DMS114 treated with DMSO at 0.1 percent for 48 hours (cell line): Measurements from ENCODE around the gene DNAJC21.
A peak's percentile ranks its signal among the peaks of the same experiment; 100 is the strongest.
"Not testable (repeated sequence)": the region's sequence is repeated elsewhere in the genome, so short reads cannot be mapped to it uniquely, and the experiment has no call there.

Experiments
- DNase-seq: peaks from one replicate; lab custom pipeline; 2025; ENCODE audit not compliant: unreplicated experiment; lab: John Stamatoyannopoulos, UW

Gene DNAJC21

DNA sequence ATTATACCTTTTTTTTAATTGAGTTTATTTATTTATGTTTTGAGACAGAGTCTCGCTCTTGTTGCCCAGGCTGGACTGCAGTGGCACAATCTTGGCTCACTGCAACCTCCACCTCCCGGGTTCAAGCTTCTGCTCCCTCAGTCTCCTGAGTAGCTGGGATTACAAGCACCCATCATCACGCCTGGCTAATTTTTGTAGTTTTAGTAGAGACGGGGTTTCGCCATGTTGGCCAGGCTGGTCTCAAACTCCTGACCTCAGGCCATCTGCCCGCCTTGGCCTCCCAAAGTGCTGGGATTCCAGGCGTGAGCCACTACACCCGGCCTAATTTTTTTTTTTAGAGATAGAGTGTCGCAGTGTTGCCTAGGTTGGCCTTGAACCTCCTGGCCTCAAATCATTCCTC, 6.1 kb upstream of the DNAJC21 start:
- DNase-seq = not testable (repeated sequence)

DNA sequence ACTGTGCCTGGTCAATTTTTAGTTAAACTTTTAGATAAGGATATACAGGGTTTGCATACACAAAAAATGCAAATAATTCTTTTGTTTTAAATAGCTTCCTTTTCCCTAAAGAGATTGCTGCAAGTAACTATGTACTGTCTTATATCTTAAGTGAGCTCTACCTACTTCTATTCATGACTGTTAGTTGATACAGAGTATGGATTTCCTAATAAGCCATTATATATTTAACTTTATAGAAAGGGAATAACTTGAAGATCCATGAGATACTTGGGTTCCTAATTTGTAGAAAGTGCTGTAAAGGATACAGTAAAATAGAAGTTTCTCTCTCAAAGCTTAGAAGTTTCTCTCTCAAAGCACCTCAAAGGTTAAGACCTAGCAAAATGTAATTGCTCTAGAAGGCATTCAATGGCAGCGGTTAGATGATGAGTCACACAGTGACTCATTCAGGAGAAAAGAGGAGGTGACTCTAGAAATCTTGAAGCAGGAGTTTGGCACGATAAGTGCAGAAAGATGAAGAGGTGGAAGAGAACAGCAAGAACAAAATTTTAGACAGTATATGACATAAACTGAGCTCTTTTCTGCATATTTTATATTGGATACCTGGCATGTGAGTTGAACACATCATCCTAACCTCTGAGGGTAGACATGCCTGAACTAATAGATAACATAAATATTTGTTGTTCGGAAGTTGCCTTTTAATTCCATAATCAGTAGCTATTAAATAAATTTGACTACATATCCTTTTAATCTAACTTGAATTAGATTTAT, 5.5 kb upstream of the DNAJC21 start:
- DNase-seq = no peak

DNA sequence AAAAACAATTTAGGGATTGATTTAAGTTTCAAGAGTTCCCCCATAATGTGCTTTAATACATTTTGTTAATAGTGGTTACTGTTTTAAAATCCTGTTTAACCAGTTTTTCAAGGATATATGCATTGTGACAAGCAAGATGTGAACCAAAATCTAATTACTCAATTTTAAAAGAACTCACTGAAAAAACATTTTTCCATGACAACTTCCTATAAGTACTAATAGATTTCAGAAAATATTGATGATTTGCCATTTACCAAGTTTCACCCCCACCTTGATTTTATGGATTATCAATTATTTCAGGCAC, 4.9 kb upstream of the DNAJC21 start:
- no peak for DNase-seq

DNA sequence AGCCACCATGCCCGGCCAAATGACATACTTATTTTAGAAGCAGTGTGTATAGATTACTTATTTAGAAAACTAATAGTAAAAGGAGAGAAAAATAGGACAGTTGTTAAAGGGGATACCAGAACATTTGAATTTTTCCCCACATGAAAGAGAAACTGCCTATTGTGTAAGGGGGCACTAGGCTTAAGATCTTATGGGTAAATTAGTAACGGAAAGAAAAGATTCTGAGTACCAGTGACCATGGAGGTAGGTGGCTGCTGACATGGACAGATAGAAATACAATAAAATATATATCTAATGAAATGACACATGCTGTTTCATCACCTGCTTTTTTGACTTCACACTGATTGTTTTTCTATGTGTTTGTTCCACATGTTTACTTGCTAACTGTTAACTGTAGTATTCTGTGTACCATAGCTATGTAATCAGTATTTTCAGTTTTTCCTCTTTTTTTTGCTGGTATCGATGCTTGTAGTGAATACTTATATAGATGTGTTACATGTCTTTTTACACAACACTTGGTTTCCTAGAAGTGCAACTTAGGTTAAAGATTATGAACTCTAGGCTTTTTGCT, 3.0 kb upstream of the DNAJC21 start:
- no peak for DNase-seq

DNA sequence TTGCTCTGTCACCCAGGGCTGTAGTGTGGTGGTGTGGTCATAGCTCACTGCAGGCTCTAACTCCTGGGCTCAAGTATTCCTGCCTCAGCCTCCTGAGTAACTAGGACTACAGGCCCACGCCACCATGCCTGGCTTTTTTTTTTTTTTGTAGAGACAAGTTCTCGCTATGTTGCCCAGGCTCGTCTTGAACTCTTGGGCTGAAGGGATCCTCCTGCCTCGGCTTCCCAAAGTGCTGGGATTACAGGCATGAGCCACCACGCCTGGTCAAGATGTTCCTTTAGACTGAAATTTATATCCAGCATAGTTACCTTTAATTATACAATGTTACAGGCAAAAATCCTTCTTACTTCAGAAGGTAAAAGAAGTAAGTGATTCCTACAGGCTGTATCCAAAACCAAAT, 1.6 kb upstream of the DNAJC21 start:
- DNase-seq = no peak

DNA sequence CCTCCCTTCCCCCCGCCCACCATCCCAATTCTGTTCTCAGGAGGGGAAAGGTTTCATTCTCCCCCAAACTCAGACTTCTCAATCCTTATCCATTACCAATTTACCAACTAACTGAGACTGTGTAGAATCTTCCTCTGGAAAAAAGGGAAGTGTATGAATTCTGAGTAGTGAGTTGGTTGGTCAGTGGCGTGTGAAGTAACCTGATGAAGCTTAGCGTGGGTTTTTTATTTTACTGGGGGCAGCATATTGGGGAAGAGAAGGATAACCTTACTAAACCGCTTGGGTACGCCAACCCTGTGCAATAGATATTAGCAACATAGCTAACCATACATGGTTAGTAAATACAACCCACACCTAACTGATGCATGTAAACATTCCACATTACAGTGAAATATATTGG, 1.1 kb upstream of the DNAJC21 start:
- no peak for DNase-seq

DNA sequence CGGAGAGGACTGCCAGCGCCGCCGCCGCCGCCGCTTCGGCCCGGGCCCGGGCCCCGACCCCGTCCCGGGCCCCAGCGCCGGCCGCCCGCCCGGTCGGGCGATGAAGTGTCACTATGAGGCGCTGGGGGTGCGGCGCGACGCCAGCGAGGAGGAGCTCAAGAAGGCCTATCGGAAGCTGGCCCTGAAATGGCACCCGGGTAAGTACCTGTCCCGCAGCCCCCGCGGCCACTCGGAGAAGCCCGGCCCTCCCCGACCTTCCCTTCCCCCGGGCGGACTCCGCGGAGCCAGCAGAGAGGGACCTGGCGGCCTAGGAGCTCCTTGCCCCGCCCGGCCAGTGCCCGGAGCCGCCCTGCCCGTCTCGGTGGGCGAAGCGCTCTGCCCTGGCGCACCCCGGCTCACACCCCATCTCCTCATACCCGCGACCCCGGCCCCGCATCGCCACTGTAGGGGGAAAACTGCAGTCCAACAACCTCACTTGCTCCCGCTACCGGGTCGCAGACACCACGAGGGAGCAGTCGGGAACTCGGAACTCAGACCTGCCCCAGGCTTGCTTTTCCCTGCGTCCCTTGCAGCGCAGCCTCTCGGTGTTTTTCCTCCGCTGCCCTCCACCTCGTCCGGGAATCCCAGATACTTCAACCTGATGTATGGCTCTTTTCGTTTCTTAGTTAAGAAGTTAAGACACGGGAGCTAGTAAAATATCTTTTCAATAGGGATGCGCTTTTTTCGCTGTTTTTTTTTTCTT, 532 bp downstream of the DNAJC21 start:
- DNase-seq = no peak

DNA sequence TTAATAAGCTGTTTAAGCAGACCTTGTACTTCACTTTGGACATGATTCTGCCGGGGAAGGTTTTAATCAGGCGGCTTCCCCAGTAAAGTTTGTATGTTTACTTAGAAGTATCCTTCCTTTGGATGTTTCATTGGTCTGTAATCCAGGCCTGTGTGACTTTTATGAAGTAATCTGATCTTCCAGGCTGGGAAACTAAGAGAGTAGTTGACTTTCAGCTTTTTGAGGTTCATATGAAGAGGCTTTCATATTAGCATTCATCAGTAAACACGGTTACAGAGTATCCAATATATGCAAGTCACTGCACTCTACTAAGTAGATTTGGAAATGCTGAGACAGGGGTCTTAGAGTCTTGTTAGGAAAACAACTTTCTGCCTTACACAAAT, 1.1 kb downstream of the DNAJC21 start:
- DNase-seq = no peak

DNA sequence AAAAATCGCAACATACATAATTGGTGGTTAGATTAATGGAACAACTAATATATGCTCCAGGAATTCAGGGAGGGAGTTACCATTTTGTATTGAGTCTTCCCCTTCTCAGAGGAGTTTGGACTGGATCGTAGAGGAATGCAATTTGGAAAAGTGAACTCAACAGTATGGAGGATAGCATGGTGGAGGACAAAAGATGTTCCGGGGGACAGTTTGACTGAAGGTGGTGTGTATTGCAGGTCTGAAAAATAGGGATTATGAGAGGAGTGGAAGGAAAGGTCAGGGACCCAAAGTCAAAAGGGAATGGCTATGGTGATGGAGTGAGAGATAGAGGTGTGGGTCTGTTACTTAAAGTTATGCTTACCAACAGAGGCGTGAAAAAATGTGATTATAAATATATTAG, 1.5 kb downstream of the DNAJC21 start:
- no peak for DNase-seq

DNA sequence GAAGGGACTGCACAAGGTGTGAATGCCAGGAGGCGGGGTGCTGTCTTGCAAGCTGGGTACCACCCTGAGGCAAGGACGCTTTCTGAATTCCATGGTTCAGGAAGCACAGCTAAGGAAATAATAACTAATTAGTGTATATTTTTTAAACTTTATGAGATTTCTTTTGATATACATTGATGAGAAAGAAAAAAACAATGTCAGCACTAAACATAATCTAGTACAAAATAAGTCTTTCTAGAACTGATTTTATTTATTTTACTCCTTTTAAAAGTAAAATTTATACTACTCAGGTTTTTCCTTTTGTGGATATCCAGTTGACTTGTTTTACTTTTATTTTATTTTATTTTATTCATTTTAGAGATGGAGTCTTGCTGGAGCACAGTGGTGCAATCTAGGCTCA, 3.6 kb downstream of the DNAJC21 start:
- DNase-seq = no peak

DNA sequence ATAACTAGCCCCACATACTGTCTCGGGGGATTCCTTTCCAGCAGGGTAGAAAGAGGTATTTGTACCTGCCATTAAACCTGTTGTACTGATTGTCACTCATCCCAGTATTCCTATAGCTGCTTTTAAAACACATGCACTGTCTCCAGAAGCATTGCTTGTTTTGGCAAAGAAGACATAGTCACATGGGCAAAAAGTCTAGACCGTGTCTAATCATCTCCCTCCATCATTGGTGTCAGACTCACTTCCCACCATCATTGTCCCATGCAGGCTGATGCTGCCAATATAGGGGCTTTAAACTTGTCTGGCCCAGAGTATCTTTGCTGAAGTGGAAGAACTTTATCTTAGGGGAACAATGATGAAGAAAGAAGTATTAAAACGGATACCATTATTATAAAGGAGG, 12.6 kb downstream of the DNAJC21 start:
- no peak for DNase-seq

DNA sequence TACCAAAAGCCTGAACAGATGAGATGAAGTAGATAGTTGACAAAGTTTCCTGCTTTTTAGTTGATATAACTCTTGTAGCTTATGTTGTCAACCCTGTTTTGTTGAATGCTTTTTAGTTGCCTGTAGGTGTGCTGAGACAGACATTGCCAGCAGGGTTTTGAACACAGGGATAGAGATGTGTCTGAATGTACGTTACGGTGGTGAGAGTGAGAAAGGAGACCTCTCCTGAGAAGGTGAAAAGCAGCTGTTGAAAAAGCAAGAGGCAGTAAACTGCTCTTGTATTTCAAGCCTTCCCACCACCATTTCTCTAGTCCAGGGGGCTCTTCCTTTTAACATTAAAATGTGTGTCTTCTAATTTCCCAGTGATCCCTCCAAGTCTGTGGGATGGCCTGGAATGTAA, 14.7 kb downstream of the DNAJC21 start:
- no peak for DNase-seq

DNA sequence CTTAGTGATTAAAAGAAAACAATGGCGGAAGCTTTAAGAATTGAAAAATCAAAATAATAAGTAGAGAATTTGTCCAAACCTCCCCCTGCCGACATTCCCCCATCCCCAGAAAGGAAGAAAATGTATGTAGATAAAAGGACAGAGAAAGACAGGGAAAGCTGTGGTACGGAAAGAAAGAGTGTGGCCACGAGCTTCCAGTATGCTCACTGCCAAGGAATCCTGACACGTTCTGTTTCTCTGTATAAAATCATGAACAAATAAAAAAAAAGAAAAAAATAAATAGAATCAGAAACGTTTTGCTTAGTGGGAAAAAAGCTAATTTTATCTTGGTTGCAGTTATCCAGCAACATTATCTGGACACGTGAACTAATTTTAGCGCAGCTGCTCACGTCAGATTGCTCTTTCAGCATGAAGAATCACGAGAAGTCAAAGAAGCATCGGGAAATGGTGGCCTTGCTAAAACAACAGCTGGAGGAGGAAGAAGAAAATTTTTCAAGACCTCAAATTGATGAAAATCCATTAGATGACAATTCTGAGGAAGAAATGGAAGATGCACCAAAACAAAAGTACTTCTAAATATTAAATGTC, 15.2 kb downstream of the DNAJC21 start:
- no peak for DNase-seq

DNA sequence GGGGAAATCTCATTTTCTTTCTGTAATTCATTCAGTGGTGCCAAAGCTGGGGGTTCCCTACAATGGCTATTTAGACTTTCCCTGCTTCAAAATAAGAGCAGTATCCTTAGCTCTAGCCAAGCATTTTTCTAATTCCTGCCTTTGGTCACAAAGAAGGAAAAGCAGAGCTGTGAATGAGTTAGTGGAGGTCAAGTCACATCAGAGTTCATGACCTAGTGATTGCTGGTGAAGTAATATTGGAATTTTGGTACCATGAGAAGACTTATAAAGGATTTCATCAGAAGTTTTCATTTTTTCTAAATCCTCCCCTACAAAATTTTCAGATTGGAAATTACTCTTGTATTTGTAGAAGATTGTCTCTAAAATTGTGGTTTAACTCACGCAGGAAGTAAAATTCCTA, 28.0 kb downstream of the DNAJC21 start:
- no peak for DNase-seq

DNA sequence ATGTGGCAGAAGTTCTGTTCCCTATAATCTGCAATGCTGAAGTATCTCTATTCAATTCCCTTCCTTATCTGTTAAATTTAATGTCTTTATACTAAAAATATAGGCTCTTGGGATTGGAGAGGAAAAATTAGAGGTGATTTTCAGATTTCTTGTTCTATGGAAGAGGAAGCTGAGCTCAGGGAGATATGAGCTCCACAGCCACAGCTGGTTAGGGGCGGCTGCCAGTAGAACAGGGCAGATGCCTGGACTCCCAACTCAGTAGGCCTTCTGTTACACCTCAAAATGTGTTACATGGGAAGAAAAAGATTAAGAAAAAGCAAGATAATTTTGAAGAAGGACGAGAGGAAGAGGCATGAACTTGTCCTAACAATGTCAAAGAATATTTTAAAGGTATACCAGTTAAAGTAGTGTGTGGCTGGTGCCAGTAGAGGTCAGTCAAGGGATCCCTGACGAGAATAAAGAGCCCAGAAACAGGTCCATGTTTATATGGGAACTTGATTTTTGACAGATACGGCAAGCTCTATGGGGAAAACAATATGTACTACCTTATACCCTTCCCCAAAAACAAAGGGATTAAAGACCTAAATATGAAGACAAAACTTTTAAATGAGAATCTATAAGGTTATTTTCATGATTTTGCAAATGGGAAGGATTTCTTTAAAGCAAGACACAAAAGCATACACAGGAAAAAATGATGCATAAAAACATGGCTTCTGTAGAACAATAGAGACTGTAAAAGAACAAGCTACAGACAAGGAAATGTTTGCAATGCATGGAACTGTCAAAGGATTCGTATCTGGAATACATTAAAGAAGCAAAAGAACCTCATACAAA, 28.7 kb downstream of the DNAJC21 start:
- peak; percentile 31 for DNase-seq

DNA sequence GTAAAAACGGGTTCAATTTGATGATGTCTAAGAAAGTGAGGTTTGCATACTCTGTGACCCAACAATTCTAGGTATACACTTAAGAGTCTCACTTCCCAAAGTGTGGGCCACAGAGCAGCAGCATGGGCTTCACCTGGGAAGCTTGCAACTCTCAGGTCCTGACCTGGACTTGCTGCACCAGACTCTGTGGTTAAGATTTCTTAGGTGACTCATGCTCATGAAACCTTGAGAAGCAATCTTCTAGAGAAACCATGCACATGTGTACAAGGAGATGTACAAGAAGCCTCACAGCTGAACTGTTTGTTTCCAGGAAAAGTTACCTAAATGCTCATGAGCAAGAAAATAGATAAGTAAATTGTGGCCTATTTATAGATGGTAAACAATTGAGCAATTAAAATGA, 30.0 kb downstream of the DNAJC21 start:
- no peak for DNase-seq

DNA sequence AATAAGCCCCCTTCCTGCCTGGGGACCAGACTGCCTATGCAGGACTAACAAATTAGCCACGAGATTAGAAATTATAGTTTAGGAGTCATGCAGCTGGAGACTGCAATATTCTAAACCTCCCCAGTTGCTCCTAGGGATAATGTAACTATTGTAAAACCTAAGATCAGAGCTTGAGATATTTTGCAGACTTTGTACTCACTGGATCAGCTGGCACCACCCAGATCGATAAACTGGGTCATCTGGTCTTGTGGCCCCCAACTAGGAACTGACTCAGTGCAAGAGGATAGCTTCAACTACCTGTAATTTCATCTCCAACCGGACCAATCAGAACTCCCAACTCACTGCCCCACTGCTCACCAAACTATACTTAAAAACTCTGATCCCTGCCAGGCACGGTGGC, 38.2 kb downstream of the DNAJC21 start:
- no peak for DNase-seq

DNA sequence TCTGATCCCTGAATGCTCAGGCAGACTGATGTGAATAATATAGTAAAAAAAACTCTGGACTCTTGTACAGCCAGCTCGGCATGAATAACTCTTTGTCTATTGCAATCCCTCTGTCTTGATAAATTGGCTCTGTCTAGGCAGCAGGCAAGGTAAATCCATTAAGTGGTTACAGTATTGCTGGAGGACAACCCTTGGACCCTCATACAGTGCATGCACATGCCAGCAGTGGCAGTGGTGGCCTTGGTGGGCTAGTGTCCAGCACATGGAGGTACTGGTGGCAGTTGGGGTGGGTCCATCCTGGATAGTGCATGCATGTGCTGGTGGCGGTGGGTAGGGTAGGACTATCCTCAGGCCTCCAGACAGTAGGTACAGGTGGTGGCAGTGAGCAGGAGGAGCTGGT, 38.9 kb downstream of the DNAJC21 start:
- no peak for DNase-seq

DNA sequence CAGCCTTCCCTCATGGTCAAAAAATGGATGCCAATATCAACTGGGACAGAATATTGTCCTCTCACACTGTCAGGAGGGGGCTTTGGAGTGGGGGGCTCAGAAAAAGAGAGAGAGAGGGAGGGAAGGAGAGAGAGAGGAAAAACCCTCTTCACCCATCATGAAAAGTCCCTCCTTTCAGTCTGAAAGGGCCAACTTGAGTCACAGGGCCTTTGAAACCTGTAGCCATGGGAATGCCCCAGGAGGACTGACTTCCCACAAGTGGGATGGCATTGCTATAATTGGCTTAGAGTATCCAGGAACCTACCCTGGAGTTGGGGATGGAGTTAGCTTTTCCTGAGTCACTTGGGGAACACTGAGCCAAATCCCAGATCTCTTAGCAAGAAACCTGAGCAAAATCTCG, 41.2 kb downstream of the DNAJC21 start:
- no peak for DNase-seq

DNA sequence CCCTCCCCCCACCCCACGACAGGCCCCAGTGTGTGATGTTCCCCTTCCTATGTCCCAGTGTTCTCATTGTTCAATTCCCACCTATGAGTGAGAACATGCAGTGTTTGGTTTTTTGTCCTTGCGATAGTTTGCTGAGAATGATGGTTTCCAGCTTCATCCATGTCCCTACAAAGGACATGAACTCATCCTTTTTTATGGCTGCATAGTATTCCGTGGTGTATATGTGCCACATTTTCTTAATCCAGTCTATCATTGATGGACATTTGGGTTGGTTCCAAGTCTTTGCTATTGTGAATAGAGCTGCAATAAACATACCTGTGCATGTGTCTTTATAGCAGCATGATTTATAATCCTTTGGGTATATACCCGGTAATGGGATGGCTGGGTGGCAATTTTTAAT, 42.3 kb downstream of the DNAJC21 start:
- not testable (repeated sequence) for DNase-seq

DNA sequence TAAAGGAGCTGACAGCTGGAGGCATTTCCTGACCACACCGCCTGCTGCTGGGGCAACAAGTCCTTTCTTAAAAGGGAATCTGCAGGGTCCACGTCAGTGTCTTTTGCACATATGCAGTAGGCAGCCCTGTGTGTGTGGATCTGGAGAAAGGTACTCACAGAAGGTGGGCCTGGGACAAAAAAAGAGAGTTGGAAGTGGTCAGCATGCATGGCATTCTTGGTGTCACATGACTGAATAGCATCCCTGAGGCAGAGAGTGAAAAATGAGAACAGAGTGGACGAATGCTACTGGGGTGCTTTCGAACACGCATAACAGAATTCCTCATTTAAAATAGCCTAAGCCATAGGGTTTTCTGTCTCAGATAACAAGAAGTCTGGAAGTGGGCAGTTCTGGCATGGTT, 47.0 kb downstream of the DNAJC21 start:
- DNase-seq = no peak
